Cardiac septum (tissue), 1 donor: ENCODE results near the gene COG3. TPM values are rescaled to one million over a fixed set of nuclear protein-coding genes. Genes with fewer than 3 reads are reported as not detected.
"Not testable (repeated sequence)": the region's sequence is repeated elsewhere in the genome, so short reads cannot be mapped to it uniquely, and the experiment has no call there.

Experiments used
- DNase-seq: peaks from one replicate; pipeline ENCODE4 v3.0.0-alpha.2; 2020; ENCODE audit warnings: low spot score
- intact Hi-C: fragments of 100-400 bp; cut with DNase I; formaldehyde crosslinking; loops from one replicate; pipeline ENCODE4 v1.14.0; 2022
- long read RNA-seq: library from polyadenylated mRNA; unstranded; transcript quantifications from one replicate; pipeline ENCODE4 v2.0.0, GENCODE V29; 2021
- total RNA-seq: library from RNA; stranded (reverse); fragmentation: NEBNext Ultra II Directional; extraction: Animal tissue kit (Norgen Biotek cat#: 25700); gene quantifications from one replicate; pipeline ENCODE4 v1.2.1, GENCODE V29; 2021
- donor health status: DM: no; HTN: no; CAD: no.

Gene COG3, protein sequence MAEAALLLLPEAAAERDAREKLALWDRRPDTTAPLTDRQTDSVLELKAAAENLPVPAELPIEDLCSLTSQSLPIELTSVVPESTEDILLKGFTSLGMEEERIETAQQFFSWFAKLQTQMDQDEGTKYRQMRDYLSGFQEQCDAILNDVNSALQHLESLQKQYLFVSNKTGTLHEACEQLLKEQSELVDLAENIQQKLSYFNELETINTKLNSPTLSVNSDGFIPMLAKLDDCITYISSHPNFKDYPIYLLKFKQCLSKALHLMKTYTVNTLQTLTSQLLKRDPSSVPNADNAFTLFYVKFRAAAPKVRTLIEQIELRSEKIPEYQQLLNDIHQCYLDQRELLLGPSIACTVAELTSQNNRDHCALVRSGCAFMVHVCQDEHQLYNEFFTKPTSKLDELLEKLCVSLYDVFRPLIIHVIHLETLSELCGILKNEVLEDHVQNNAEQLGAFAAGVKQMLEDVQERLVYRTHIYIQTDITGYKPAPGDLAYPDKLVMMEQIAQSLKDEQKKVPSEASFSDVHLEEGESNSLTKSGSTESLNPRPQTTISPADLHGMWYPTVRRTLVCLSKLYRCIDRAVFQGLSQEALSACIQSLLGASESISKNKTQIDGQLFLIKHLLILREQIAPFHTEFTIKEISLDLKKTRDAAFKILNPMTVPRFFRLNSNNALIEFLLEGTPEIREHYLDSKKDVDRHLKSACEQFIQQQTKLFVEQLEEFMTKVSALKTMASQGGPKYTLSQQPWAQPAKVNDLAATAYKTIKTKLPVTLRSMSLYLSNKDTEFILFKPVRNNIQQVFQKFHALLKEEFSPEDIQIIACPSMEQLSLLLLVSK
- 16.5 TPM for total RNA-seq
- long read RNA-seq, full-length matches to known transcripts, result 6 of 12 reads
- long read RNA-seq, partial matches to known transcripts, result 5 of 12 reads
- long read RNA-seq, other reads (novel, unspliced or antisense), result 1 of 12 reads

DNA sequence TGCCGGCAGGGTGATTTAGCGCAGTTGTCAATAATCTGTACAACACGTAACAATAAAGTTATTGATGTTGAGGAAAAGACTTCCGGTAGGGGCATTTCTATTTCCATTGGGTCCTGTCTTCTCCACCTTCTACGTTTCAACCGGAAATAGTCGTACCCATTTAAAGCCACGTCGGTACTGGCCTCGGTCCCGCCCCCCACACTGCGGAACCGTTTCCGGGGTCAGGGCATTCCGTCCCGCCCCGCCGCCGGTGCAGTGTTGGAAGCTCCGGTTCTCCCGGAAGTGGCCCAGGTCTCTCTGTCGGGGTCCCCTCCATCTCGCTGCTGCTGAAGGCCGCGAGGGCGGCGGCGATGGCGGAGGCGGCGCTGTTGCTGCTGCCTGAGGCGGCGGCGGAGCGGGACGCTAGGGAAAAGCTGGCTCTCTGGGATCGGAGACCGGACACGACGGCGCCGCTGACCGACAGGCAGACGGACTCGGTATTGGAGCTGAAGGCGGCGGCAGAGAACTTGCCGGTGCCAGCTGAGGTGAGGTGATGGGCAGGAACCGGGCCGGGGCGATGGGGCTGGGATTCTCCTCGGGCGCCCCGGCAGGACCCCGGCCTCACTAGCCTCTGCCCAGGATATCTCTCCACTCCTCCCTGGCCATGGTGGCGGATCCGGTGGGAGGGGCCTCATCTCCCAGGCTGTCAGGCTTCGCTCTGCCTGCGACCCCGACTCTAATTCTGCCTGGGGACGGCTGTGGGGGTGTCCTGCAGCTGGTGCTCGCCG is at the start of gene COG3:
COG3 (plus strand) TSS at position 253 of the 767 bp plus-strand sequence; CDS start at position 351, 98 bp downstream.
- intact Hi-C loops, result loop anchor here (5.0 kb wide), 1 partner anchor 48 kb away; the partner anchor contains the start of gene SLC25A30
- DNase-seq, result peak; percentile 95

DNA sequence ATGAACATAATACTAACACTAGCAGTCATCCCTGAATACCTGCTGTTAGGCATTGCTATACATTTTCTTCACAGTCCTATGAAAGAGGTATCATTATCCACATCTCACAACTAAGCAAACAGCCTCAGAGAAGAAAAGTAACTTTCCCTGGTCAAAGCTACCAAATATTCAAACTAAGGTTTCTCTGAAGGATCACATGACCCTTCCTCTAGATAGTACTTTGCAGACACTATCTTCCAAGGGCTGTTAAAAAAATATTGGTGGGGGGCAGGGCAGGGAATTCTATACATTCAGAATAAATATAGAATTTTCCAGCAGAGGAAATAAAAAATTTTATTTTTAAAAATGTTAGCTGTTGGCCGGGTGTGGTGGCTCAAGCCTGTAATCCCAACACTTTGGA is 49.6 kb upstream of the COG3 start:
- intact Hi-C loops, result loop anchor here (5.0 kb wide), 1 partner anchor 47 kb away; the partner anchor contains the start of gene COG3
- DNase-seq, result no peak

DNA sequence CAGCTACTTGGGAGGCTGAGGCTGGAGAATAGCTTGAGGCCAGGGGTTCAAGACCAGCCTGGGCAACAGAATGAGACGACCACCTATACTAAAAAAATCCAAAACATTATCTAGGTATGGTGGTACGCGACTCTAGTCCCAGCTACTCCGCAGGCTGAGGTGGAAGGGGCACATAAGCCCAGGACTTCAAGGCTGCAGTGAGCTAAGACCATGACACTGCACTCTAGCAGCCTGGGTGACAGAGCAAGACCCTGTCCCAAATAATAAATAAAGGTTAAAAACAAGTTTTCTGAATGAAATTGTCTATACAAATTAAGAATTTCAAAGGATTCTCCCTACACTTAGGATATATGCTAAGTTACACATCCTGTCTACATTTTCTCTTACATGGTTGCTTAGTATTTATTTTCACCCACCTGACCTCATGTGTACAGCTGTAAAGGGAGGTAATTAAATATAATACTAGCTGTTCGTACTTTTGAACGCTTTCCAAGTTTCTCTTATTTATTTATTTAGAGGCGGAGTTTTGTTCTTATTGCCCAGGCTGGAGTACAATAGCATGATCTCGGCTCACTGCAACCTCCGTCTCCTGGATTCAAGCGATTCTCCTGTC is 48.1 kb upstream of the COG3 start:
- intact Hi-C loops, result loop anchor here (2.0 to 5.0 kb wide), 2 partner anchors 46 to 76 kb away; partner anchors contain the start of genes COG3 and TPT1
- no peak for DNase-seq

GRCh38 chr13:45417790-45418534 is 46.8 kb upstream of the COG3 start, which contains the start of gene SLC25A30:
Gene SLC25A30, minus strand, starts transcription at chr13:45418373. Its CDS starts 6,948 bp downstream, at chr13:45411425.
- intact Hi-C loops, result loop anchor here (2.0 to 5.0 kb wide), 3 partner anchors 23 to 77 kb away; partner anchors contain the start of genes COG3 and TPT1
- DNase-seq, result peak; percentile 98

DNA sequence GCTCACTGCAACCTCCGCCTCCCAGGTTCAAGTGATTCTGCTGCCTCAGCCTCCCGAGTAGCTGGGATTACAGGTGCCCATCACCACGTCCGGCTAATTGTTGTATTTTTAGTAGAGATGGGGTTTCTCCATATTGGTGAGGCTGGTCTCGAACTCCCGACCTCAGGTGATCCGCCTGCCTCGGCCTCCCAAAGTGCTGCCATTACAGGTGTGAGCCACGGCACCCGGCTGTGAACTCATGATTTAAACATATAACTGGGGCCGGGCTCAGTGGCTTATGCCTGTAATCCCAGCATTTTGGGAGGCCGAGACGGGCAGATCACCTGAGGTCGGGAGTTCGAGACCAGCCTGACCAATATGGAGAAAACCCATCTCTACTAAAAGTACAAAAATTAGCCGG is 45.4 kb upstream of the COG3 start:
- not testable (repeated sequence) for DNase-seq
- intact Hi-C loops, result loop anchor here (2.0 to 5.0 kb wide), 2 partner anchors 21 to 43 kb away; partner anchors contain the start of gene COG3

- intact Hi-C loops, result loop anchor here (2.0 to 5.0 kb wide), 2 partner anchors 21 to 42 kb away; partner anchors contain the start of gene COG3
- no peak for DNase-seq
Observed at GRCh38 chr13:45419945-45420344, 44.8 kb upstream of the COG3 start.

GRCh38 chr13:45422731-45423292 is 41.9 kb upstream of the COG3 start:
- intact Hi-C loops, result no loop called here
- DNase-seq, result no peak

- intact Hi-C loops, DNase-seq: not testable (repeated sequence)
Observed at GRCh38 chr13:45426056-45426841, 38.5 kb upstream of the COG3 start.

DNA sequence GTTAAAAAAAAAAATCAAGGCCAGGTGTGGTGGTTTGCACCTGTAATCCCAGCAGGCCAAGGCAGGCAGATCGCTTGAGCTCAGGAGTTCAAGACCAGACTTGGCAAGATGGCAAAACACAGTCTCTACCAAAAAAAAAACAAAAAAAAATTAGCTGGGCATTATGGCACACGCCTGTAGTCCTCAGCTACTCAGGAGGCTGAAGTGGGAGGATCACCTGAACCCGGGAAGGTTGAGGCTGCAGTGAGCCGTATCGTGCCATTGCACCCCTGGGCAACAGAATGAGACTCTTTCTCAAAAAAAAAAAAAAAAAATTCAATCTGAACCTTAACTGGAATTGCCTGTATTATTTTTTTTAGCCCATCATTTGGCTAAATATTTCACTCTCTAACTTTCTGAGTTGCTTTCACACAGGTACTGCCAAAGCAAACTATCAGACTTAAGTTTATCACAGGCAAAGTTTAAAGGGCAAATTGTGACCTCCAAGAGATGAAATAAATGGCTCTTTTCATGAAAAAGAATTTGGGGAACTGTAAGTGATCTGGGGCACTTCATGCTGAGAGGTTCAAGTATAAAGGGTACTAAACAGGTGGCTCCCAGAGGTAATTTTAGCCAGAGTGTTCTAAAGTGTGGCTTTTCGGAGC is 31.9 kb upstream of the COG3 start:
- no peak for DNase-seq
- intact Hi-C loops, result no loop called here

GRCh38 chr13:45433381-45433790 is 31.4 kb upstream of the COG3 start:
- intact Hi-C loops, result no loop called here
- DNase-seq, result no peak

DNA sequence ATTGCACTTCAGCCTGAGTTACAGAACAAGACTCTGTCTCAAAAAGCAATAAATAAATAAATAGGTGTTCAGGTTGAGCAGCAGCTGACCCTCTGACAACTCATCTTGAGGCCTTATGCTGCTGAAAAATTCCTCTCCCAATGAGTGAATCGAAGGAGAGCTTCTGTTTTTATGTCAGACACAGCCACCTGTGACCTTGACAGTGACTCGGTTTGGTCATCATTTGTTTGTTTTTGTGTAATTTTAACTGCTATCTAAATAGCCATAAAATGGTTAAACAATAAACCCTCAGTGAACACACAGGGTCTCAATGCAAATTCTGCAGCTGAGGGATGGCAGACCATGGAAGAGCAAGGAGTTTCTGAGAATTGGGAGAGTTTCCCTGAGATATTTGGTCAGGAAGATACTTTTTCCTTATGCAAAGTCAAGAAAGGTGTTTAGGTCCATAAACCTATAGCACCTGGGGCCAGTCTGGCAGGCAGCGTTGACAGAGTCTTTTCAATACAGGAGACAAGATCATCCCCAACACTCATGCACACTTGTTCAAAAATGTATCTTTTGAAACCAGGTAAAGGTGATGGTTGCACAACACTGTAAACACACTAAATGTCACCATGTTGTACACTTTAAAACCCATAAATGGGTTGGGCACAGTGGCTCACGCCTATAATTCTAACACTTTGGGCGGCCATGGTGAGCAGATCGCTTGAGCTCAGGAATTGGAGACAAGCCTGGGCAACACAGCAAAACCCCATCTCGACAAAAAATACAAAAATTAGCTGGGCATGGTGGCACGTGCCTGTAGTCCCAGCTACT is 30.0 kb upstream of the COG3 start:
- DNase-seq, result no peak

GRCh38 chr13:45436332-45436731 is 28.4 kb upstream of the COG3 start:
- intact Hi-C loops, result no loop called here
- no peak for DNase-seq

More for the DNA sequence above, 30.0 kb upstream of the COG3 start:
- intact Hi-C loops, result no loop called here

DNA sequence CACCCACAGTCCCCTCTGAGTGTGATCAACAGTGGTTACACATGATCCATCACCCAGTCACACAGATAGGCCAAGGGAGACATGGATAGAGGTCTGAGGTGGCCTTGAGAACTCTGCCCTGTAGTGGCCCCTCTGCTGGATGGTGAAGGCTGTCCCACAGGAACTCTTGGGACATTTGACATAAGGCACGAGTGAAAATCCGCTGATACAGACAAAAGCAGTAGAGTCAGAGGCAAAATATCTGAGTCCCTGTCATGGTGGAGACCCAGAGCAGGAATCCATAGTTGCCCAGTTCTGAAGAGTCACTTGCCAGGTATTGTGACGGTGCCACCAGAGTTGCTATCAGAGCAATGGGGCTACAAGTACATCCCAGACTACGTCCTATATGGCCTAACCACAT is 27.8 kb upstream of the COG3 start:
- DNase-seq, result no peak
- intact Hi-C loops, result no loop called here

DNA sequence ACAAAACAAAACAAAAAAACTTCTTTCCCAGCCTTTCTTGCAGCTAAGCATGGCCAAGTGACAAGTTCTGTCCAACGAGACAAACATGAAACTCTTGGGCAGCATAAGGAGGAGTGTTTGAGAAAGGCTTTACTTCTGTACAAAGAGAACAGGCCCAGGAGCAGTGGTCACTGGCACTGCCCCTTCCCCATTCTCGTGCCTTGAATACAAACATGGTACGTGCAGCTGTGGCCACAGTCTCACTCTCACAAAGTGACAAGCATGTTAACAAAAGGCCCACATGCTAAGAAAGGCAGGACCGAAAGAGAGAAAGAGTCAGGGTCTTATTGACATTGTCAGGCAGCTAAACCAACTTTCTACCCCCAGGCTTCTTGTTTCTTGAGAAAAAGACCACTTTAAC is 26.8 kb upstream of the COG3 start:
- intact Hi-C loops, result no loop called here
- no peak for DNase-seq

GRCh38 chr13:45439008-45439407 is 25.7 kb upstream of the COG3 start:
- intact Hi-C loops, result no loop called here
- DNase-seq, result no peak
